Endometrium (tissue), 2 donors: ENCODE measurements around the gene TMEM127.
"Not testable (repeated sequence)": the region's sequence is repeated elsewhere in the genome, so short reads cannot be mapped to it uniquely, and the experiment has no call there.

ENCODE experiments used
- FAIRE-seq: peaks from 2 replicates; lab custom pipeline; 2012; peaks lifted over from hg19 to GRCh38; lab: Jason Lieb, UNC
- donor health status: control.
- donor health status: control.

The TMEM127 gene

DNA sequence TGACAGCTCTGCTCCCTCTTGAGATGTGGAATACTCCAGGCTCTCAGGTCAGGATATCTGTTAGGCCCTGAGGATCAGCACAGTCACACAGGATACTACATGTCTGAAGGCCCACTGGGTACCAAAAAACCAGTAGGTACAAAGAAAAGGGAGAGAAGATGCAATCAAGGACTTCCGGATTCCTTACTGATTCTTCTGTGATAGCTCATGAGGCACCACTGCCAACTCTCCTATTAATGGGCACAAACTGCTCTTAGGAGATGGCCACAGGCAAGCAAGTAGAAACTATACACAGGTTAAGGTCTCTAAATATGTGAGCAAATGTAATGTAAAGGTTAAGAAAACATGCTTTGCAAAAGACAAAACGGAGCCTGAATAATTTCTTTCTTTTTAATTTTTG is 3.5 kb downstream of the TMEM127 start:
- FAIRE-seq: no peak

DNA sequence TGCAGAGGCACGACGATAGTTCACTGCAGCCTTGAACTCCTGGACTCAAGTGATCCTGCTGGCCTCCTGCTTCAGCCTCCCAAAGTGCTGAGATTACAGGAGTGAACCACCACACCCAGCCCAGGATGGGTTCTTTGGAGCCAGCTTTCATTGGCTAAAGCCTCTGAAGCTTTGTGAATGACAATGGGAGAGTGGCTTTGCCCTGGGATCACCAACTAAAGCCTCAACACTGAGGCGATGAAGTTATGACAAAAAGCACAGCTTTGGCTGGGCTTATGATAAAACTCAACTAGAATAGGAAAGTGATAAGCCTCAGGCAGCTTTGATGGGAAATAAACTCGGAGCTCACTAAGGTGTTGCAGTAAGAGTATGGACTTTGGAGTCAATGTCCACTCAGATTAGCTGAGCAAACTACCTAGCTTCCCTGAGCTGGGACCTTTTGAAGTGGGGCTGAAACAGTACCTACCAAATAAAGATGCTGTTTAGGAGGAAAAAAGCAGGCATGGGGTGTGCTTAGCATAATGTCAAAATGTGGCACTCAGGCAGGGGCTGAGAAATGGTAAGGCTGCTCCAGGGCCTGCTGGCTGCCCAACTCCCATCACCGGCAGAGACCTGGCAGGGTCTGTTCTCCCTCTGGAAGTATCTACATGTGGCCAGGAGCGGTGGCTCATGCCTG is 4.3 kb downstream of the TMEM127 start:
- FAIRE-seq: no peak

DNA sequence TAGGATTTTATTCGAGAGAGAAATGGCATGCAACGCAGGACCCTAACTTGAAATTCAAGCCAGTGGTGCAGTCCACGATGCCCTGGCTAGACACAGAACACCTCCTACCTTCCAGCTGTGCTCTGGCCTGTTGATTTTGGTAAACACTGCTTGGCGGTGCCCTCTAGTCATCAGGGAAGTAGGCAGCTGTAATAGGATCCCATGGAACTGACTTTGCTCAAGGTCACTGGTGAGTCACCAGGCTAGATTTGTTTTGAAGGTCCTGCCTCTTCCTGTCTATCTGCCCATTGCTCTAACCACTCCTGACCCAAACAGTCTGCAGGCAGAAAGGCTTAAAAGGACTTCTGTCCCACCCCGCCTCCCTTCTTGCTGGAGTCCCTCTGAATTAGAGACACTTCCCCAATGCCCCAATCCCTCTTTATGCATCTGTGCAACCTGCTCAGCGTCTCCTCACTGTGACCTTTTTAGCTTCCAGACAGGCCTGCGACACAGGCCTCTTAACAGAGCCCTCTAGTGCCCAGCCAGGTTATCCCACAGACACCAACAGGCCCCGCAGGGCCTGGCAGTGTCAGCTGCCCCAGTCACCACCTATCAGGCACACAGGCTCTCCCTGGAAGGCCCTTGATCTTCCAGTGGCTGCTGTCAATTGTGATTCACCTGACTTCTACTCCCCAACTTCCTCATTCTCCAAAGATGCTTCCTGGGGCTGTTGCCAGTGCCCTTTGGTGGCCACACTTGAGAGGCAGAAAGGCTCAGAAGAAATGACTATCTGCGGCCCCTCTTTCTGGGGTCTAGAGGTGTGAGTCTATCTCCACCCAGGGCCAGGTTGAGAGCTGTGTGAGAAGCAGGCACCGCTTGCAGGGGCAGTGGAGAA is 5.2 kb downstream of the TMEM127 start:
- FAIRE-seq: no peak

- FAIRE-seq: no peak
Observed at GRCh38 chr2:96259497-96259921, 6.3 kb downstream of the TMEM127 start.

- FAIRE-seq: no peak
Observed at GRCh38 chr2:96258166-96259022, 7.4 kb downstream of the TMEM127 start.

DNA sequence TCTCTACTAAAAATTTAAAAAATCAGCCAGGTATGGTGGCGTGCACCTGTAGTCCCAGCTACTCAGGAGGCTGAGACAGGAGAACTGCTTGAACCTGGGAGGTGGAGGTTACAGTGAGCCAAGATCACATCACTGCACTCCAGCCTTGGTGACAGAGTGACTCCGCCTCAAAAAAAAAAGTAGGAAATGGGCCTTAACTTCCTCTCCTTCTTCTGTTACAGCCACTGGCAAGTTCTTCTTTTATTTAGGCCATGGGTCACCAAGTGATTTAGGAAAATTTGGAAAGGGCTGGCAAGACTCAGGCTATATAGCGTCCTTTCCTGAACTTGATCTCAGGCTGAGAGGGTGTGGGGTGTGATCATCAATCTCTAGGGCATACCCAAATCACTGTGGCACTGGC is 8.1 kb downstream of the TMEM127 start:
- not testable (repeated sequence) for FAIRE-seq

DNA sequence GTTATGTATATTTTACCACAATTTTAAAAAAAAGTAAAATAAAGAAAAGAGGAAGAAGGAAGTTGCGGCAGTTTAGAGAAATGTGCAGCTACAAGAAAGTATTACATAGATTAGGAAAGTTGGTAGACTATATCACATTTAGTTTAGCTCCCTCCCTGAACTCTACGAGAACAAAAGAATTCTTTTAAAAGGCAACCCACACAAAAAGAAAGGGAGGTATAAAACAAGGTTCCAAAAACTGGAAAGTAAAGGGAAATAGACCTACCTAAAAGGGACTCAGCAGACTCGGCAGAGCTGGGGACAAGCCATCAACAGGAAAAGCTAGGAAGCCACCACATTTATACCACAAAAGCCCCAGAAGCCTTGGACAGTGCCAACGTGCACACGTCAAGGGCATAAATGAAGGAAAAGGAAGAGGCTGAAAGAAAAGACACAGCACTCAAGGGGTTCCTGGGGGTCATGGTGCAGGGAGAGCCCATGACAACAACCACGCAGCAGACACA is 9.1 kb downstream of the TMEM127 start:
- FAIRE-seq: no peak

GRCh38 chr2:96254571-96254970 is 11.2 kb downstream of the TMEM127 start:
- no peak for FAIRE-seq

- FAIRE-seq: no peak
Observed at GRCh38 chr2:96253006-96253405, 12.8 kb downstream of the TMEM127 start.

GRCh38 chr2:96252526-96252925 is 13.3 kb downstream of the TMEM127 start:
- no peak for FAIRE-seq

DNA sequence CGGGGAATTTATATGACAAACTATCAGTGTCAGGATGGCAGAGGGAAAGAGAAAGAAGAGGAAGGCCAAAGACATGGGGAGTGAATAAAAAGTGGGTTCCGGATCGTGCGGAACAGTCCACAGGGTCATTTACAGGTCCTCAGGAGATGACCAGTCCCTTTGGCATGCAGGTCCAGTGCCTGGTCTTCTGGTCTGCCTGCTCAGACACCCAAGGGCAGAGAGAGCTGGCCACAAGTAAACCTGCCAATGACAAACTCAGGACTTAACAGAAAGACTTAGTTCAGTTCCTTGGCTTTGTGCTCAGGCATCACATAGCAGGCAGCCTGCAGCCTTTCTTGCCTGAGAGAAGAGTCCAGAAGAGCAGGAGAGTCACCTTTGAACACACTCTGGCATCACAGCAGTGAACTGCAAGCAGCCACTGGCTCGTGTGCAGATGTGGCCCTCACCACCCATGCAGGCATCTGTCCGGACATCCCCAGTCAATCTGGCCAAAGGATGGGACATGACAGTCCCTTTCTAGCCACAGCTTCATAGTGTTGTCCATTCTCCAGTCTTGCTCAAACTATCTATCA is 14.0 kb downstream of the TMEM127 start:
- FAIRE-seq: no peak

- FAIRE-seq: no peak
Observed at GRCh38 chr2:96250188-96250587, 15.6 kb downstream of the TMEM127 start.

GRCh38 chr2:96249654-96250053 is 16.1 kb downstream of the TMEM127 start:
- FAIRE-seq: no peak

GRCh38 chr2:96248624-96249023 is 17.2 kb downstream of the TMEM127 start:
- FAIRE-seq: no peak

- no peak for FAIRE-seq
Observed at GRCh38 chr2:96247896-96248295, 17.9 kb downstream of the TMEM127 start.

GRCh38 chr2:96247009-96247408 is 18.8 kb downstream of the TMEM127 start:
- no peak for FAIRE-seq

DNA sequence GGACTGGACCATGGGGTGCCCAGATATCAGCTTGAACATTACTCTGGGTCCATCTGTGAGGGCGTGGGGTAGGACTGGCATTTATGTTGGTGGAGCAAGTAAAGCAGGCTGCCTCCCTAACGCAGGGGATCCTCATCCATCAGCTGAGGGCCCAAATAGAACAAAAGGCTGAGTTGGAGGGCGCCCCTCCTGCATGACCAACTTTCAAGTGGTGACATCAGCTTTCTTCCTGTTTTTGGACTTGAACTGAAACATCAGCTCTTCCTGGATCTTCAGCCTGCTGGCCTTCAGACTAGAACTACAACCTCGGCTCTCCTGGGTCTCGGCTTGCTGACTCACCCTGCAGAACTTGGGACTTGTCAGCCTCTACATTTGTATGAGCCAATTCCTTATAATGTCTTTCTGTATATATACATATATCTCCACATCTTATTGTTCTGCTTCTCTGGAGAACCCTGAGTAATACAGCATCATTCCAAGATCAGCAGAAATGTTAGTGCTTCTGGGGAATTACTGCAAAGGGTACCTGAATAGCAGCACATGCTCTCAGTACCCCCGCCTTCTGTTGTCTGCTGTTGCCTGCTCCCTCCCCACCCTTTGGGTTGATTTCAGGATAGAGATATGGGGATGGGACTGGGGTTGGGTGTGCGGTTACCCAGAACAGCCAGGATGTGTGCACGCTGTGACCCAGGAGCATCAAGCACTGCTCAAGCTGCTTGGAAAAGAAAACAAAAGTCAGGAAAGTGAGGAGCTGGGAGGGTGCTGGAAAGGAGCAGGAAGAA is 20.0 kb downstream of the TMEM127 start:
- no peak for FAIRE-seq

DNA sequence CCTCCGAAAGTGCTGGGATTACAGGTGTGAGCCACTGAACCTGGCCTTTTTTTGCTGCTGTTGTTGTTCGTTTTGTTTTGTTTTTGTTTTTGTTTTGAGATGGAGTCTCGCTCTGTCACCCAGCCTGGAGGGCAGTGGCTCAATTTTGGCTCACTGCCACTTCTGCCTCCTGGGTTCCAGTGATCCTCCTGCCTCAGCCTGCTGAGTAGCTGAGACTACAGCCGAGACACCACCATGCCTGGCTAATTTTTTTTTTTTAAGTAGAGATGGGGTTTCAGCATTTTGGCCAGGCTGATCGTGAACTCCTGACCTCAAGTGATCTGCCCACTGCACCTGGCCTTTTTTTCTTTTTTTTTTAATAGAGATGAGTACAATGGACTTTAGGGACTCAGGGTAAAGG is 22.0 kb downstream of the TMEM127 start:
- FAIRE-seq: no peak

- FAIRE-seq: no peak
Observed at GRCh38 chr2:96241900-96242611, 23.7 kb downstream of the TMEM127 start.

GRCh38 chr2:96241227-96241626 is 24.6 kb downstream of the TMEM127 start:
- no peak for FAIRE-seq
